Stimulated activated CD4-positive, alpha-beta T cell treated with anti-CD3 and anti-CD28 coated beads, Interleukin-12 subunit alpha, Interleukin-12 subunit beta, amount 100 ng/mL, for 4 hours (primary cell): Measurements from ENCODE around the gene CEP83.
"Not testable (repeated sequence)": the region's sequence is repeated elsewhere in the genome, so short reads cannot be mapped to it uniquely, and the experiment has no call there.

Experiments used
- DNase-seq: peaks from one replicate; pipeline ENCODE4 v3.0.0-alpha.2; 2020

Gene CEP83, protein sequence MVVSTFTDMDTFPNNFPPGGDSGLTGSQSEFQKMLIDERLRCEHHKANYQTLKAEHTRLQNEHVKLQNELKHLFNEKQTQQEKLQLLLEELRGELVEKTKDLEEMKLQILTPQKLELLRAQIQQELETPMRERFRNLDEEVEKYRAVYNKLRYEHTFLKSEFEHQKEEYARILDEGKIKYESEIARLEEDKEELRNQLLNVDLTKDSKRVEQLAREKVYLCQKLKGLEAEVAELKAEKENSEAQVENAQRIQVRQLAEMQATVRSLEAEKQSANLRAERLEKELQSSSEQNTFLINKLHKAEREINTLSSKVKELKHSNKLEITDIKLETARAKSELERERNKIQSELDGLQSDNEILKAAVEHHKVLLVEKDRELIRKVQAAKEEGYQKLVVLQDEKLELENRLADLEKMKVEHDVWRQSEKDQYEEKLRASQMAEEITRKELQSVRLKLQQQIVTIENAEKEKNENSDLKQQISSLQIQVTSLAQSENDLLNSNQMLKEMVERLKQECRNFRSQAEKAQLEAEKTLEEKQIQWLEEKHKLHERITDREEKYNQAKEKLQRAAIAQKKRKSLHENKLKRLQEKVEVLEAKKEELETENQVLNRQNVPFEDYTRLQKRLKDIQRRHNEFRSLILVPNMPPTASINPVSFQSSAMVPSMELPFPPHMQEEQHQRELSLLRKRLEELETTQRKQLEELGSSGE

DNA sequence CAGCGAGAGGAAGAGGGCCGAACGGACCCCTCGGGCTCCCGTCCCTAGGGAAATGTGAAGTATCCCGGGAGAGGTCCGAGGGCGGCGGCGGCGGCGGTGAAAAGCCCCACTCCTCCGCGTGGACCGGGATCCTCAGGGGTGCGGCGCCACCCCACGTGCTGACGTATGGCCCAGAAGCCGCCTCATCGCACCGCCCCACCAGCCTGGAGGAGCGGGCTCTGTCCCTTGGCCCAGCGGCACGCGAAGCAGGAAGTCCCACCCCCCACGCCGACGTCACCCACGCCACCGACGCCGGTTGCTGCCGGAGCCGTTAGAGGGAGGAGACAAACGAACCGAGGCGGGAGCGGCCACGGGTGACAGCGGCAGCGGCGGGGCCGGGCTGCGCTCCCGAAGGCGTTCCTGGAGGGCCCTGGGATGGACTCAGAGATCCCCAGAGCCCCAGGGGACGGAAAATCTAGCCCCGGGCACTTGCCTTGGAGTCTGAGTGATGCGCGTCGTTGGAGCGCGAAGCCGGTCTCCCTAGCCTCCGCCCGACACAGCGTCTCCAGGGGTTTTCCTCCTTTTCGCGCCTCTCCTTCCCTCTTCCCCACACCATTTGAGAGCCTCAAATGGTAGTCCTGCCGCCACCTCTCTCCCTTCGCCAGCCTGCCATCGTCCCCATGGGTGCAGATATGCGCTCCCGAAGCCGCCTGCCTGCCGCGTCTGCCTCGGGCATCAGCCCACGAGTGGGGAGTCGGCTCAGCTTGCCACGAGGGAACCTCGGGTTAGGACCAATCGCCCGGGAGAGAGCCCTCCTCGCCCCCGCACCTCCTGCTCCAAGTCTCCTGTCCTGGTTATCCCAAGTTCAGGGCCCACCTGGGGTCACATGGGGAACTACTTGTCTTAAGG is at the start of gene CEP83:
Gene CEP83, minus strand, starts transcription at position 140 of the 888 bp plus-strand sequence. CDS start 47,377 bp downstream, outside the sequence.
- DNase-seq = peak; percentile 98

DNA sequence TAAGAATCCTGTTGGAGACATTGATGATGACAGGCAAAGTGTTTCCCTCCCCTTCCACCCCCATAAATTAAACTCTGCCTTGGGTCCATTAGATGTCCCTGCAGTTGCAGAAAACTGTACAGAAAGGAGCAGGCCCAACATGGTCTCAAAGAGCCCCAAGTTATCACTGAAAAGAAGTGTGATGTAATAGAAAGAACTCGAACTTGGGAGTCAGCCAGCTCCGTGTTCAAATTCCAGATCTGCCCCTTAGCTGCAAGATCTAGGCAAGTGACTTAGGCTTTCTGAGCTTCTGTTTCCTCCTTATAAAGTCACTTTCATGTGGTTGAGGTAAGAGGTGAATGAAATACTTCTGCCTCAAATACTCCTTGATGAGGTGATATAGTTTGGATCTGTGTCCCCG is 49.6 kb upstream of the CEP83 start:
- no peak for DNase-seq

DNA sequence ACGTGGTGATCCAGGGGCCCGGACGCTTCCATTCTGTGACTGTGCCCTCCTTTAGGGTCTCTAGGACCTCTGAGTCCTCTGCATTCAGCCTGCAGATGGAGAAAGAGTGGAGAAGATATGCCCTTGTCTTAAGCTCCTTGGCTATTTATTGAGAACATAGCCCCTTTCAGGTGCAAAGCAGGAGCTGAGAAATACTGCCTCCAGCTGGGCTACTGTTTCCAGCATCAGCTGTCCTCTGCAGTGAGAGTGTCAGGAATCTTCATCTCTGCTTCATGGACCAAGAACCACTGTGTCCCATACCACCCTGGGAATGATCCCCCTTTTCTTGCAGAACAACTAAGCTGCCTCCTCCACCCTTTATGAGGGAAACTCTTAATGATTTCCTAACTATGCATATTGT is 47.8 kb upstream of the CEP83 start:
- no peak for DNase-seq

DNA sequence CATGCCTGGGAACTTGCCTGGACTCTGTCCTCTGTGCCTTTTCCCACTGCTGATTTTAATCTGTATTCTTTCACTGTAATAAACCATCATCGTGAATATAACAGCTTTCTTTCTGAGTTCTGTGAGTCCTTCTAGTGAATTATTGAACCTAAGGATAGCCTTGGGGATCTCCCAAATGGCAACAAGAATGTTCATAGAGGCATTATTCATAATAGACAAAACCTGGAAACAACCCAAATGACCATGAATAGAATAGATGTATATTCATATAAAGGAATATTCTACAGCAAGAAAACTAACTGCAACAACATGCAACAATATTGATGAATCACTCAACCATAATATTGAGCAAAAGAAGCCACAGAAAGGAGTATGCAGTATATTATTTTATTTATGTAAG is 44.7 kb upstream of the CEP83 start:
- no peak for DNase-seq

DNA sequence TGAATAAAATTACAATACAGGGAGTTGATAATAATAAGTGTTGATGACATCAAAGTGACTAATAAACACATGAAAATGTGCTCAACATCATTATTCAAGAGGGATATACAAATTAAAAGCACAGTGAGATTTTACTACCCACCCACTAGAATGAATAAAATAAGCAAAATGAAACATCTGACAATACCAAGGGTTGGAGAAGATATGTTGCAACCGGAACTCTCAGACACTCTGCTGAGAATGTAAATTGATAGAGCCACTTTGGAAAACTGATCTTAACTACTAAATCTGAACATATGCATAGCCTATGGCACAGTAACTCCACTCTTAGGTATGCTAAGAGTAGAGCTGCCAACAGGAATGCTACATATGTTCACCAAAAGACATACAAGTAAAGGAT is 44.0 kb upstream of the CEP83 start:
- DNase-seq = no peak

DNA sequence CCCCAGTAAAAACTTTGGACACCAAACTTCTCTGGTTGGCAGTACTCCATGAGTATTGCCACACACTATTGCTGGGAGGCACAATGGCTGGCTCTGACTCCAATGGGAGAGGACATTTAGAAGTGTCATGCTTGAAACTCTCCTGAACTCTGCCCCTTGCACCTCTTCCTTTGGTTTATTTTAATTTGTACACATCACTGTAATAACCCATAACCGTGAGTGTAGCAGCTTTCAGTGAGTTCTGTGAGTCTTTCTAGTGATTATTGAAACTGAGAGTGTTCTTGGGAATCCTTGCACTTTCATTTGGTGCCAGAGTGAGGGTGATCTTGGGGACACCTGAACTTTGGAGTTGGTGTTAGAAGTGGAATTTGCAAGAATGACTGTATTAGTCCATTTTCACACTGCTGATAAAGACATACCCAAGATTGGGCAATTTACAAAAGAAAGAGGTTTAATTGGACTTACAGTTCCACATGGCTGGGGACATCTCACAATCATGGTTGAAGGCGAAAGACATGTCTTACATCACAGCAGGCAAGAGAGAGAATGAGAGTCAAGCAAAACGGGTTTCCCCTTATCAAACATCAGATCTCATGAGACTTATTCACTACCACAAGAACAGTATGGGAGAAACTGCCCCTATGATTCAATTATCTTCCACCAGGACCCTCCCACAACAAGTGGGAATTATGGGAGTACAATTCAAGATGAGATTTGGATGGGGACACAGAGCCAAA is 41.3 kb upstream of the CEP83 start:
- no peak for DNase-seq

DNA sequence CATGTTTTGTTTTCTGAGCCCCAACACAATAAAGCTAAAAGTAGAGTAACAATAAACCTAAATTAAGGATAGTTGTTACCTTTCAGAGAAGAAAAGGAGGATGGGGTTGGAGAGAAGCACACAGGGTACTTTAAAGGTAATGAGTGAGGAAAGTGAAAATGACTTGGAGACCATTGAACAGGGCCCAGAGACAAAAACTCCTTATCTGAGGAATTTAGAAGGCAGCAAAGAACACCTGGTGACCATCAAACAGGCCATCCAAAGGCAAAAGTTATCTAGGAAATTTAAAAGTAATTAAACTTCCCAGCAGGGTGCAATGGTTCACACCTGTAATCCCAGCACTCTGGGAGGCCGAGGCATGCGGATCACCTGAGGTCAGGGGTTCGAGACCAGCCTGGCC is 39.0 kb upstream of the CEP83 start:
- DNase-seq = no peak

DNA sequence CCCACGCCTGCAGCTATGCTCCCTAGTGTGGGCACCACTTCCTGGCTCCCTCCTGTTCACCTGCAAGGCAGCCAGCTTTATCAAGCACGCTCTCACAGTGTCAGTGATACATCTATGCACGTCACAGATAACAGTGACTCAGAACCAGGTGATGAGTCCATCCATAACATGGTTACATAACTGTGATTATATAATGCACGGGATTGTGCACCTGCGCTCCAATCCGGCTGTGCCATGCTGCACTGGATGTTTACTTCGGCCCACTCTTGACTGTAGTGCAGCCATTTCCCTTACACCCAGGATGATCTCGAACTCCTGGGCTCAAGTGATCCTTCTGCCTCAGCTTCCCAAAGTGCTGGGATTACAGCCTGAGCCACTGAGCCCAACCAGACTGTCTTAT is 38.4 kb upstream of the CEP83 start:
- DNase-seq = no peak

DNA sequence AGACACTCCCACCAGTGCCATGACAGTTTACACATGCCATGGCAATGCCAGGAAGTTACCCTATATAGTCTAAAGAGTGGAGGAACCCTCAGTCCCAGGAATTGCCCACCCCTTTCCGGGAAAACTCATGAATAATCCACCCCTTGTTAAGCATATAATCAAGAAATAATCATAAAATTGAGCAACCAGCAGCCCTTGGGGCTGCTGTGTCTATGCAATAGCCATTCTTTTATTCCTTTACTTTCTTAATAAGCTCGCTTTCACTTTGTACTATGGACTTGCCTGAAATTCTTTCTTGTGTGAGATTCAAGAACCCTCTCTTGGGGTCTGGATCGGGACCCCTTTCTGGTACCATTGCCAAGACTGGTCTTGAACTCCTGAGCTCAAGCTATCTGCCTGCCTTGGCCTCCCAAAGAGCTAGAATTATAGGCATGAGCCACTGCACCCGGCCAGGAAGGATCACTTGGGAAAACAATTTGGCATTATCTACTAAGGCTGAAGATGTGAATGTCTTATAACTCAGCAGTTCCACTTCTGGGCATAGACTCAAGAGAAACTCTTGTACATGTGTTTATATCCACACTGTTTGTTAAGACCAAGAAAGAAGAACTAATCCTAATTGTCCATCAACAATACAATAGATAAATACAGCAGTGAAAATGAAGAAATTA is 35.9 kb upstream of the CEP83 start:
- DNase-seq = no peak

DNA sequence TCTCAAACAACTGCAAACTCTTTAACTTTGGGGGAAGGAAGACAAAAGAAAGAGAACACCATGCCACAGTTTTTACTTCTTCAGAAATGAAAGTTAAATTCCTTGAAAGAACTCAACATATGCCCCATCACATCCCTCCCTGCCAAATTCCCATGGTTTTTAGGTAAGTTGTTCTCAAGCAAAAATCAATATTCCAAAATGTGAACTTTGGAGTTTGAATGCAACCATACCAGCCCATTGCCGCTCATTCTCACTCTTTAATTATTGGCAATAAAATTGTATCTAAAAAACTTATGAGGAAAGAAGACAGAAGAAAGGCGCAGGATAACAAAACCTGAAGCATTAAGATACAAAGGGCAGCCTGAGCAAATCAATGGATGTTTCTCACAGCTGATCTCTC is 31.8 kb upstream of the CEP83 start:
- DNase-seq = no peak

DNA sequence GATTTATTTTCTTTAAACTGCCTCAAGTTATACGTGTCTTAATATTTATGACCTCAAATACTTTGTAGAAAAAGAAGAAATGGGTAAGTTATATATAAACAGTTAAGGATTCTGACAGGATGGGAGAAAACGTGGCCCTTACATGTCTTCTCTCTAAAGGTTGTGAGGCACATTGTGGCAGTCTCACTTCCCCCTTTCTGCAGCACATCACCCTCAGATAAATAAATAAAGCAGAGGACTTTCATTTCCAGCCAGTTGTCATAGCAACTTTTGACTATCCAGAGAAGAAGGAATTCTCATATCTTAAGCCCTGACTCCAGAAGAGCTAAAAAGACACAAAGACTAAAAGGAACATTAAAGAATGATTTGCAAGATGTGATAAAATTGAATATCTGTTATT is 28.8 kb upstream of the CEP83 start:
- DNase-seq = no peak

DNA sequence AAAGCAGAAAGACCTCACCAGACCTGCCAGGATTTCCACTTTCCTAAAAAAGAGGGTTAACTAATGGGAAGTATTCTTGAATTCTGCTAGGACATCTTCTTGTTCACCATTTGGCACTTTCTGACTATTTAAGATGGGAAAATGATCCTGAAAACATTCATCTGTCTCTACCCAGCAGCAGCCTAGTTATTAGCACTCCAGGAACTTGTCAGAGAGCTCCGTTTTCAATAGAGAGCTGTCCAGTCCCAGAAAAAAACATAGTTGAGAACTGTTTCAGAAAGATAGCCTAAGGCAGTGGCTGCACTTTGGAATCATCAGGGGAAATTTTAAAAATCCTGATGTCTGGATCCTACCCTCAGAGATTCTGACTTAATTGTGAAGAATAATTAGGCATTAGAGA is 22.1 kb upstream of the CEP83 start:
- no peak for DNase-seq

DNA sequence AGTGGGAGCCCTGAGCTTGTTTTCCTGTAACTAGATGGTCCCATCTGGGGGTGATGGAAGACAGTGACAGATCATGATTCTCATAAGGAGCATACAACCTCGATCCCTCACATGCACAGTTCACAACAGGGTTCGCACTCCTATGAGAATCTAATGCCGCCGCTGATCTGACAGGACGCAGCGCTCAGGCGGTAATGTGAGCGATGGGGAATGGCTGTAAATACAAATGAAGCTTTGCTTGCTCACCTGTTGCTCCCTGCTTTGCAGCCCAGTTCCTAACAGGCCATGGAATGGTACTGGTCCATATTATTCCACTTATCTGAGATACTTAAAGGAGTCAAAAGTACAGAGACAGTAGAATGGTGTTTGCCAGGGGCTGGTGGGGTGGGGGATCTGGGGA is 9.9 kb upstream of the CEP83 start:
- DNase-seq = no peak

DNA sequence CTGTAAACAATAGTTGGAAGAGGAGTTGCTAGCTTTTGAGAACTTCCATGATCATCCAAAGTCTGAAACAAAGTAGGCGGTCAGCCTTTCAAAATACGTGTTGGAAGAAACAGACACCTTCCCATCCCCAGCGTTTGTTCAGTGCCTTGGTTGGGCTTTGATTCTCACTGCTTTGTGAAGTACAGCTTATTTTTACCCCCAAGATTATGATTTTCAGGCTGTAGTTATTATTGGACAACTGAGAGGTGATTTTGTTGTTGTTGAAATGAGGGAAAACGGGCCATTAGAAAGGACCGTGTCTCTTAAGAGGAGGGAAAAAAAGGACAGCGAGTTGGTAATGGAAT is 921 bp upstream of the CEP83 start:
- DNase-seq = no peak

DNA sequence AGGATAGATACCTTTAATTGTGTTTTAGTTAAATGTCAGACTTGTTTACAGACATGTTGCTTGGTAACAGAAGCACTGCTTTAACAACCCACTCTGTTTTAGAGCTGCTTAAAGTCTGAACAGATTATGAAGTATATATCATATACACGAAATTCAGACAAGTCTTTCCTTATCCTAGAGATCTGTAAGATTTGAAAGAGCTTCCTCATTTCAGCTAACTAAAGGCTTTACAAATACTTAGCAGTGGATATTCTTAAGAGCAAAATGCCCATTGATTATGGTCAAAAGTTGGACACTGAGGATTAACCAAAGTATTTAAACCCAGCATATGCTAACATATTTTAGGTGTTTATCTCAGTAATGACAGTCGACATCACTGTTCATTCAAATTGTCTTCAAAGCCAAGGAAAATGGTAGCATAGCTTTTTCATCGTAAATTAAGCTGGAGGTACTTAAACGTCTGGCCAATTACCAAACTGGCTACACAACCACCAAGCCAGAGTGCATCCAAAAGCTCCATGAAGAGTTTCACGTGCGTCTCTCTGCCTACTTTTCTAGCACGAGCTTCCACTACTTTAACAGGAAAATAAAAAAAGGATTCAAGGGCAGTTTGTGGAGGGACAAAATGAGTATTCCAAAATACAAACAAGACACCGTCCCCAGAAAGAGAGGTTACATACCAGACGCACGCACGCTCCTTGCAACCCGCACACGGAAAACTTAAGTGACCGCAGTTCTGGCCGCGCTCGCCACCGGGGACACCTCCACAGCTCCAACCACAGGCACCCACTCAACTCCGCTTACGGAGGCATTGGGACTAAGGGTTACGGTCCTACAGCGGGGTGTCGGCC is 565 bp downstream of the CEP83 start:
- no peak for DNase-seq

DNA sequence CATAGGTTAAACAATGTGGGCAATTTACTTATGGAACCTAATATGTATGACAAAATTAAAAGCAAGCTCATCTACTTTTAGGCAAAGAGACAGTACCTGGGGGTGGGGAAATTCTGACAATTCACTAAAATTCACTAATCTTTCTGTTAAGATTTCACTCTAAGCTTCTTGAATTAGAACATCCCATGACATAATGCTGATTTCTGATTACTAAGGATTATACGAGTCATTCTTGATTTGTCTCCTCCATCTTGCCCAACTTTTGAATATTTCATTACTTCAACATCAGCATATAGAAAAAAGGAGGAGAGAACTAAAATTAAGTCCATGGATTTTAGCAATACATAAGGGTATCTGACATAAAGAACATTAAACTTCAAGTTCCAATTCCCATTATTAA is 2.4 kb downstream of the CEP83 start:
- no peak for DNase-seq

DNA sequence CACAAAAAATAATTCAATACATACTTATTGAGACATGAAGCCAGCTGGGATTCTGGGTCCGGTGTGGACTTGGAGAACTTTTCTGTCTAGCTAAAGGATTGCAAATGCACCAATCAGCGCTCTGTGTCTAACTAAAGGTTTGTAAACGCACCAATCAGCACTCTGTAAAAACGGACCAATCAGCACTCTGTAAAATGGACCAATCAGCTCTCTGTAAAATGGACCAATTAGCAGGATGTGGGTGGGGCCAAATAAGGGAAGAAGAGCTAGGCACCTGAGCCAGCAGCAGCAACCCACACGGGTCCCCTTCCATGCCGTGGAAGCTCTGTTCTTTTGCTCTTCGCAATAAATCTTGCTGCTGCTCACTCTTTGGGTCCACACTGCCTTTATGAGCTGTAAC is 5.3 kb downstream of the CEP83 start:
- not testable (repeated sequence) for DNase-seq

DNA sequence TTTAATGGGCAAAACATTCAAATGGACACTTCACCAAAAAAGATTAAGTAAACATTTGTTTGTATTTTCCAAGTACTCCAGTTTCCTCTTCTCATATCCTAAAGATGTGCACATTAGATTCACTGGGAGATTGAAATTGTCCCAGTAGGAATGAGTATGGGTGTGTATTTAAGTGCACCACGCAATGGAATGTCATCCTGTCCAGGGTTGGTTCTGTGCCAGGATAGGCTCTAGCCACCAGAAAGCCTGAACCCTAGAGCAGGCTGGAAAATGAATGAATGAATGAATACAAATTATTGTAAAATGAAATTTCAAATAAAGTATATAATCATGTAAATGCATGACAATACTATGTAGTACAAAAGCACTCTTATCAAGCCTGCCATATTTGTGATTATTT is 14.0 kb downstream of the CEP83 start:
- DNase-seq = no peak

DNA sequence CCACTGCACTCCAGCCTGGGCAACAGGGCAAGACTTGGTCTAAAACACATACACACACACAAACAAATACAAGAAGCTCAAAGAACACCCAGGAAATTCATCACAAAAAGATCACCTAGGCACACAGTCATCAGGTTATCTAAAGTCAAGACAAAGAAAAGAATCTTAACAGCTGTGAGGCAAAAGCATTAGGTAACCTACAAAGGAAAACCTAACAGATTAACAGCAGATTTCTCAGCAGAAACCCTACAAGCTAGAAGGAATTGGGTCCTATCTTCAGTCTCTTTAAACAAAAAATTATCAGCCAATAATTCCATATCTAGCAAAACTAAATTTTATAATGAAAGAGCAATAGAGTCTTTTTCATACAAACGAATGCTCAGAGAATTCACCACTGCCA is 22.4 kb downstream of the CEP83 start:
- DNase-seq = no peak

DNA sequence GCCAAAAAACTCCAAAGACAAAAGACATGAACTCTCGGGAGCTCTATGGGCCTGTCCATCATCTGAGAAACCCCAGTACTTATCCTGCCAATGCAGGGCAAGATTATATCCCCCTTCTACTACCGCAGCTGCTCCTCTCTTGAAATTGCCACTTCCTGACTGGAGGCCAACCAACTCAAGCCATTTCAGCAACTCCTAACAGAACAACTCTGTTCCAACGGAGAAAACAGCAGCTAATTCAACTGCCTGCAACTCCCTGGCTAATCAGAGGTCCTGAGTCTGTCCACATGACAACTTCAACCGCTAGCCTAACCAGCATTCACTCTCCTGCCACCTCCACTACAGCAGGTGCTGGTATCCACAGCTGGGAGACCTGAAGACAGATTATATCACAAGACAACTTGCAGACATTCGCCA is 24.1 kb downstream of the CEP83 start:
- DNase-seq = no peak

DNA sequence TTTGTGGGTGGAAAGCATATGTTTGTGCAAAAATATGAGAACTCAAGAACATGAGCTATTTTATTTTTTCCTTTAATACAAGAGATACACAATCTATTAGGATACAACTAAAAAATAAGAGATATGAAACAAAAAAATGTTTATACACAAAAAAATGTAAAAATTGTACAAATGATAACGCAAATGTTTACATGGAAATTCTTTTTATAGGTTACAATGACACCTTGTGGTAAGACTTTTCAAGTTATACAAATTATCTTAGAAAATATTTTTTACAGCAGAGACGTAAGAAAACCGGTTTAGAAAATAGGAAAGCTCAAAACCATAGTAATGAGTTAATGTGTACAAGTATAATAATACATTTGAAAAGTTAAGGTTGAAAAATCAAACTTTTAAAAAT is 25.5 kb downstream of the CEP83 start:
- no peak for DNase-seq
